NCI-H2227 (cell line): ENCODE measurements around the gene CIAO2B.
"Not testable (repeated sequence)": the region's sequence is repeated elsewhere in the genome, so short reads cannot be mapped to it uniquely, and the experiment has no call there.

ENCODE experiments used
- DNase-seq: peaks from one replicate; lab custom pipeline; 2025; ENCODE audit not compliant: unreplicated experiment; lab: John Stamatoyannopoulos, UW

The CIAO2B gene

DNA sequence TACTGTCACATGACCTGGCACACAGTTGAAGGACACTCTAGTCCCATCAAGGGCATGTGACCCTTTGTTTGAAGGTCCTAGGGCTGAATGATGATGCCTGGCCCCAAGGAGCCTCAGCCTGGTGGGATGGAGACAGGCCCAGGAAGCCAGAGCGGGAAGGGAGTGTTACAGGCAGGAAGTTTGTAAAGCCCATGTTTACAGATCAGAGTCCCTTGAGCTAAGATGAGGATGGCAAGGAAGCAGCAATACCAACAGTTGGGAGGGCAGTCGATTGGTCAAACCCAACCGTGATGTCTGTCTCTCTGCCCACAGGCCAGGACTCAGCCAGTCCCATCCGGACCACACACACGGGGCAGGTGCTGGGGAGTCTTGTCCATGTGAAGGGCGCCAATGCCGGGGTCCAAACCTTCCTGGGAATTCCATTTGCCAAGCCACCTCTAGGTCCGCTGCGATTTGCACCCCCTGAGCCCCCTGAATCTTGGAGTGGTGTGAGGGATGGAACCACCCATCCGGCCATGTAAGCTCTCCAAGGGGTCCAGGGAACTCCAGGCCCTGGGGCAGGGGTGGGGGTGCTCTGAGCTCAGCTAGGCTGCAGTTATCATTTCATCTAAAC, 3.6 kb upstream of the CIAO2B start:
- DNase-seq = no peak

- no peak for DNase-seq
Observed at GRCh38 chr16:66936889-66937554, 2.8 kb upstream of the CIAO2B start.

DNA sequence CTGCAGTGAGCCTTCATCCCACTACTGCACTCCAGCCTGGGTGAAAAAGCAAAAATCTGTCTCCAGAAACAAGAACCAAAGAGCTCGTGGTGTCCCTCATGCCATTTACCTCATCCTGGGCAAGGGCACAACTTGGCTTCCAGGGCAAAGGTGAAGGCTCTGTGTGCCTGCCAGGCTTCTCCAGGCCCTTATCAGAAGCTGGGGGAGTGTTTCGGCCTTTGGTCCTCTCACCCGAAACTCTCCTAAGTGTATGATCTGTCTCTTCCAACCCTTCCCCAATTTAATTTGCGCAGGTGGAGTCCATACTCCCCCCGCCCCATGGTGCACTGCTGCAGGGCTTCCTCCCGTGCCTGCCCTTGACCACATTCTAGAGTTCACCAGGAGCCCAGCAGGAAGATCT, 2.3 kb upstream of the CIAO2B start:
- DNase-seq = no peak

DNA sequence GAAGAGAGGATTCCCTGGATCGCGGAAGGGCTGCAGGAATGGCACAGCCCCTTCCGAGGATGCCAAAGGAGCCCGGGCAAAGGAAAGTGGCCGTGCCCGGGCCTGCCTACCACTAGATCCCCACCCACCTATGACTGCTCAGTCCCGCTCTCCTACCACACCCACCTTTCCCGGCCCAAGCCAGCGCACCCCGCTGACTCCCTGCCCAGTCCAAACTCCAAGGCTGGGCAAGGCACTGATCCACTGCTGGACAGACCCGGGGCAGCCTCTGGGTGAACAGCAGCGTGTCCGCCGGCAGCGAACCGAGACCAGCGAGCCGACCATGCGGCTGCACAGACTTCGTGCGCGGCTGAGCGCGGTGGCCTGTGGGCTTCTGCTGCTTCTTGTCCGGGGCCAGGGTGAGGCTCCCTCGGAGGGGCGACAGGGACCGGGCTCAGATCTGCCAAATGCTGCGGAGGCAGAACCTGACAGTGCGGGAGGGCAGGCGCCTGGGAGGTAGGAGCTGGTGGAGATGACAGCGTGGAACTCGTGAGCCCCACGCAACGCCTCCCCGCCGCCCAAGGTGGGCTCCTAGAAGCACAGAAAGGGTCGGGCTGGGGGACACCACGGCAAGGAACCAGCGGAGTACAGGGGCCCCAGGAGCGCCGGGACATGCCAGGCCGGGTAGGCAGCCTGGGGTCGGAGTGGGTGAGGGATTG, 1.3 kb upstream of the CIAO2B start, which contains the start of gene CES2:
CES2 (plus strand) TSS at position 203 of the 698 bp plus-strand sequence; CDS start at position 323, 120 bp downstream.
- peak; percentile 3 for DNase-seq

DNA sequence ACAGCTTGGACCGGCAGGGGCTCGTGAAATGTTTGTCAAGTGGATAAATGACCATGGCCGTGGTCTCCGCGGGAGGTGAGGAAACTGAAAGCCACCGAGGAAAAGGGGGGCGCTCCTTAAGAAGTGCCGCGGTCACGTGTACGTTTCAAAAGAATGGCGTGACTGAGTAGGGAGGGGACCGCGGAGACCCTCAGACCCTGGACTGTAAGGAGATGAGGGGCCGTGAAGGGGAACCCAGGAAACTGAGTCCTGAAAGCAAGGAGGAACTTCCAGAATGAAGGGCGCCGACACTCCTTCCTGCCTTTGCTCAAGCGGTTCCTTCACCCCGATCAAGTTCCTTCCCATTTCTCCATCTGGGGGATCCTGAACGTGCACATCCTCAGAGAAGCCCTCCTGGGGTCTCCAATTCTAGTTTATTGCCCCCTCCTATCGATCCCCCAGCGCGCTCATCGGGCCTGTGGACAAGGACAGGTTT, 674 bp upstream of the CIAO2B start:
- DNase-seq = not testable (repeated sequence)

- no peak for DNase-seq
Observed at GRCh38 chr16:66933776-66934137, 445 bp downstream of the CIAO2B start.

GRCh38 chr16:66932076-66932475, 2.1 kb downstream of the CIAO2B start:
- no peak for DNase-seq

DNA sequence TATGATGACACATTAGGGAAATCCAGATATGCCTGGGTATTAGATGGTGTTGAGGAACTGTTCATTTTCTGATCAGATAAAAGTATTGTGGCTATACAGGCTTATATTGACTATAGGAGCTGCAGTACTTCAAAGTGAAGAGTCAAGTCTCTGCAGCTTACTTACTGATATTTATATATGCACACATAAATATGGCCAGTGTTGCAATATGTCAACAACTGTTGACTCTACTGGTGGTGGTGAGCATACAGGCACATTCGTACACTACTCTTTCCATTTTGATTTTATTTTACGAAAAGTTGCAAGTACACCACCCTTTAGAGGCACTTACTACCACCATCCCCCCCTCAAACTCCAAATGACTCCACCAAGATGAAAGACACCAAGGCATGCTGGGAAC, 2.5 kb downstream of the CIAO2B start:
- no peak for DNase-seq

GRCh38 chr16:66930189-66930588, 4.0 kb downstream of the CIAO2B start:
- no peak for DNase-seq

DNA sequence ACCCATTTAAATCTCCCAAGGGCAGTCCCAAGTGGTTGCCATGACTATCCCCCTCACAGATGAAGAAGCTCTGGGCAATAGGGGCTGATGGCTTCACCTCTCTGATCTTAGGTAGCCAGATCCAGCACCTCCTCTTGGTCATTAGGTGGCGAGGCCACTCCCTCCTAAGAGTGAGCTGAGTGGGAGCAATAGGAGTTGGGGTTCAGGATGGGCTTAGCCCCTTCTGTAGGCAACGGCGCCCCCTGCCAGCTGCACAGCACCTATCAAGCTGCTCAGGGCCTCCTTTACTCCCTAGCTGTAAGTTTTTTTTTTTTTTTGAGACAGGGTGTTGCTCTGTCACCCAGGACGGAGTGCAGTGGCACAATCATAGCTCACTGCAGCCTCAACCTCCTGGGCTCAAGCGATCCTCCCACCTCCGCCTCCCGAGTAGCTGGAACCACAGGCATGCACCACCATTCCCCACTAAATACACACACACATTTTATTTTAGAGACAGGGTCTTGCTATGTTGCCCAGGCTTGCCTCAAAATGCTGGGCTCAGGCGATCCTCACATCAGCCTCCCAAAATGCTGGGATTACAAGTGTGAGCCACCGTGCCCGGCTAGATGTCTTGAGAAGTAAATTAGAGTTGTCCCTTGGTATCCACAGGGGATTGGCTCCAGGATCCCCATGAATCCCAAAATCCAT, 5.4 kb downstream of the CIAO2B start:
- peak; percentile 8 for DNase-seq

DNA sequence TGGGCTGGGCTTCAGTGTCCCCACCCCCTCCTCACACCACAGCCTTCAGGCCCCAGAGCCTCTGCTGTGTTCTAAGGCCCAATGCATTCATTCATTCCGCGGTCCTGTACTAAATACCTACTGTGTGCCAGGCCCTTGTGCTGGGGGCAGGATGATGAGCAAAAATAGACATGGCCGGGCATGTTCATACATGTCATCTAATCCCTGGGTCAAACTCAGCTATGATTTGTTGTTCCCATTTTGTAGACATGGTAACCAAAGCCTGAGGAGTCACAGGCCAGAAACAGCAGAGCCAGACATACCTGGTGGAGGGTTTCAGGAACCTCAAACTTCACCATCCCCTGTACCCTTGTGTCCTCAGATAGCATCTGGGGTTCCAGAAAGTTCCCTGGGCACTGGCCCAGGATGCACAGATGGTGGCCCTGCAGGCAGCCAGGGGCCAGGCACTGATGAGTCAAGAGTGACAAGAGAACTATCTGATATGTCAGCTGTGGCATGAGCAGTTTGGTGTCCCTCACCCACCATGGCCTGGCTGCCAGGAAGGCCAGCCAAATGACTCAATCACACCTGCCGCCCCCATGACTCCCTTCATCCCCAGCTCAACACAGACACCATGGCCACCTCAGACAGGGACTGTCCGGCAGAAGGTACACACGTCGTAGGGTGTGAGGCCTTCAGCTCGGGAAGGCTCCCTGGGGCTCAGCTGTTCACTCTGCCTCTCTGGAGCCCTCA, 6.1 kb downstream of the CIAO2B start:
- no peak for DNase-seq

DNA sequence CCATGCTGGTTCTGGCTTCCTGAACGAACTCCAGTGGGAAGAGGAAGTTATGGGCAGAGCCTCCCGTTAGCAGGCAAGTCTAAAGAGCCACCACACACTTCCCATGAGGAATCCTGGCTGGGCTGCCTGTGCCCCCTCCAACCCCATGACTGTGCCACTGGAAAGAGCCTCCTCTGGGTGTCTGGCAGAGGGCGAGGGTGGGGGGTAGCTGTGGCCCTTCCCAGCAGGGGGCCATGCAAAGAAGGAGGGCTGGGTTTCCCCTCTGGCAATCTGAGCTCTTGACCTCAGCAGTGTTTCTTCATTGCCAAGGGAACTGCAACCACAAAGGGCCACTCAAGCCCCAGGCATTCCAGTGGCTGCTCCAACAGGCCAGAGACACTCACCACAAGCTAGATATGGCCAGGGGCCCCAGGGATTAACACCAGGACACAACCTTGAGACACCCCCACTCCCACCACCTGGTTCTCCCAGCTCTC, 7.2 kb downstream of the CIAO2B start:
- DNase-seq = peak; percentile 35

DNA sequence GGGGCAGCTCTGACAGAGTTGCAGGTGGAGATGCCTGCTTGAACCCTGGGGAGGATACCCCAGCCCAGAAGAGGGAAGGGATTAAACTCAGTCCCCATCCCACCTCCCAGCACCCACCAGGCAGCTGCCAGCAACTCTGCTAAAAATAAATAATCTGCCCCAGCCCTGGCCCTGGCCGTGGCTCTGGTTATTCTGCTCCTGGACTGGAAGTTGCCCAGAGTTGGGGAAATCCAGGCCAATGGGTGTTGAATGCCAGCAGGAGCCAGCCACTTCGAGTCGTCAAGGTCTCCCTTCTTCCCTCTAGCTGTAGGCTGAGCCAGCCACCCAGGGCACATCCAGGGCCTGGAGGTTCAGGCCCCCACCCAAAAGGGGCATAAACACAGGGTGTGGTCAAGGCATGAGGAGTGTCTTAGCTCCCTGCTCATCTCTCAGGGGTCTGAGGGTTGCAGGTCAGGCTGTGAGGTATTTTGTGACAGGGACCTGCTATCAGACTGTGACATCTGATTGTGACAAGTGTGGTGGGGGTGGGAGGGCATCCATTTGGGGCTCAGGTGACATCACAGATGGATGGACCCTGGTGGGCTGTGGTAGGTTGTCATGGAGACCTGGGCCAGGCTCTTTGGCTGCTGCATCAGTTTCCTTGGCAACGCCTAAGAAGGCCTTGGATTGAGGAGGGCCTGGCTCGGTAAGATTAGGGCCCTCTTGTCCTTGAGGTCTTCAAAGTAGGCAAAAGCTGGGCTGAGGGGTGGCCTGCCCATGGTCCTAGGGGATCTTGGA, 7.8 kb downstream of the CIAO2B start:
- peak; percentile 35 for DNase-seq

GRCh38 chr16:66925322-66925840, 8.8 kb downstream of the CIAO2B start, which contains the start of gene RRAD:
Gene RRAD (minus strand): TSS chr16:66925535. CDS start chr16:66925179, 356 bp downstream.
- DNase-seq = peak; percentile 11

GRCh38 chr16:66924527-66925321, 9.5 kb downstream of the CIAO2B start:
- peak; percentile 49 for DNase-seq

GRCh38 chr16:66923866-66924265, 10.3 kb downstream of the CIAO2B start:
- no peak for DNase-seq

GRCh38 chr16:66923247-66923731, 10.9 kb downstream of the CIAO2B start:
- no peak for DNase-seq

- no peak for DNase-seq
Observed at GRCh38 chr16:66921729-66922450, 12.3 kb downstream of the CIAO2B start.
